Measurements from ENCODE around the gene PRLR. TPM values are rescaled to one million over a fixed set of nuclear protein-coding genes. Genes with fewer than 3 reads are reported as not detected.

The PRLR gene
- total and polyA plus RNA-seq, 2 experiments from 2014 or later, result 0.31 to 2.2 TPM

DNA sequence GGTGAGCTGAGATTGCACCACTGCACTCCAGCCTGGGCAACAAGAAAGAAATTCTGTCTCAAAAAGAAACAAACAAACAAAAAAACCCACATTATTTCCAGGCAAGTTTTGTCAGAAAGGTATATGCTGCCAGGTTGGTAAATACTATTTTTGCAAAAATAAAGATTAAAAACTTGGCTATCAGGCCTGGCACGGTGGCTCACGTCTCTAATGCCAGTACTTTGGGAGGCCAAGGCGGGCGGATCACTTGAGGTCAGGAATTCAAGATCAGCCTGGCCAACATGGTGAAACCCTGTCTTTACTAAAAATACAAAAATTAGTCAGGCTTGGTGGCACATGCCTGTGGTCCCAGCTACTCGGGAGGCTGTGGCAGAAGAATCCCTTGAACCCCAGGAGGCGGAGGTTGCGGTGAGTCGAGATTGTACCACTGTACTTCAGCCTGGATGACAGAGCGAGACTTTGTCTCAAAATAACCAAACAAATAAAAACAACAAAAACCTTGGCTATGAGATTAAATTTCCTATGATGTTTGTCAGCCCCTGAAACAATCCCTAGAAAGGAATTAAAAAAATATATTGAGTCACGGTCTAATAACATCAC, 205.3 kb downstream of the PRLR start:
- H3K4me1 ChIP-seq (ENCODE audit: insufficient read depth), result no peaks in the 10 kb centered on the region
- TF ChIP-seq ZNF331 (CRISPR knock-in tag; IDR thresholded peaks at IDR 0.05; ENCODE audit: low read depth) (no peak), NANOG (IDR thresholded peaks at IDR 0.05; ENCODE audit: borderline replicate concordance) (no peak), CTCF (conservative IDR thresholded peaks at IDR 0.05; ENCODE audit: low read depth in 2 of 2) (no peak), CREB1 (CRISPR knock-in tag; IDR thresholded peaks at IDR 0.05; ENCODE audit: low read depth) (no peak), JUNB (IDR thresholded peaks at IDR 0.05; ENCODE audit: unreplicated experiment) (no peak), ZNF114 (CRISPR knock-in tag; IDR thresholded peaks at IDR 0.05) (no peak), STAT1 (IDR thresholded peaks at IDR 0.05; ENCODE audit: unreplicated experiment) (no peak), EZH2 (IDR thresholded peaks at IDR 0.05; ENCODE audit: low read depth, unreplicated experiment) (no peak), EZH2phosphoT487 (IDR thresholded peaks at IDR 0.05; ENCODE audit: unreplicated experiment) (no peak), ZNF462 (CRISPR knock-in tag; IDR thresholded peaks at IDR 0.05) (no peak), POLR2AphosphoS5 (IDR thresholded peaks at IDR 0.05; ENCODE audit: low read depth) (no peak)
- TF ChIP-seq, protein P1, sequence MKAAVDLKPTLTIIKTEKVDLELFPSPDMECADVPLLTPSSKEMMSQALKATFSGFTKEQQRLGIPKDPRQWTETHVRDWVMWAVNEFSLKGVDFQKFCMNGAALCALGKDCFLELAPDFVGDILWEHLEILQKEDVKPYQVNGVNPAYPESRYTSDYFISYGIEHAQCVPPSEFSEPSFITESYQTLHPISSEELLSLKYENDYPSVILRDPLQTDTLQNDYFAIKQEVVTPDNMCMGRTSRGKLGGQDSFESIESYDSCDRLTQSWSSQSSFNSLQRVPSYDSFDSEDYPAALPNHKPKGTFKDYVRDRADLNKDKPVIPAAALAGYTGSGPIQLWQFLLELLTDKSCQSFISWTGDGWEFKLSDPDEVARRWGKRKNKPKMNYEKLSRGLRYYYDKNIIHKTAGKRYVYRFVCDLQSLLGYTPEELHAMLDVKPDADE (IDR thresholded peaks at IDR 0.05), result no peak
- TF ChIP-seq, protein P2, sequence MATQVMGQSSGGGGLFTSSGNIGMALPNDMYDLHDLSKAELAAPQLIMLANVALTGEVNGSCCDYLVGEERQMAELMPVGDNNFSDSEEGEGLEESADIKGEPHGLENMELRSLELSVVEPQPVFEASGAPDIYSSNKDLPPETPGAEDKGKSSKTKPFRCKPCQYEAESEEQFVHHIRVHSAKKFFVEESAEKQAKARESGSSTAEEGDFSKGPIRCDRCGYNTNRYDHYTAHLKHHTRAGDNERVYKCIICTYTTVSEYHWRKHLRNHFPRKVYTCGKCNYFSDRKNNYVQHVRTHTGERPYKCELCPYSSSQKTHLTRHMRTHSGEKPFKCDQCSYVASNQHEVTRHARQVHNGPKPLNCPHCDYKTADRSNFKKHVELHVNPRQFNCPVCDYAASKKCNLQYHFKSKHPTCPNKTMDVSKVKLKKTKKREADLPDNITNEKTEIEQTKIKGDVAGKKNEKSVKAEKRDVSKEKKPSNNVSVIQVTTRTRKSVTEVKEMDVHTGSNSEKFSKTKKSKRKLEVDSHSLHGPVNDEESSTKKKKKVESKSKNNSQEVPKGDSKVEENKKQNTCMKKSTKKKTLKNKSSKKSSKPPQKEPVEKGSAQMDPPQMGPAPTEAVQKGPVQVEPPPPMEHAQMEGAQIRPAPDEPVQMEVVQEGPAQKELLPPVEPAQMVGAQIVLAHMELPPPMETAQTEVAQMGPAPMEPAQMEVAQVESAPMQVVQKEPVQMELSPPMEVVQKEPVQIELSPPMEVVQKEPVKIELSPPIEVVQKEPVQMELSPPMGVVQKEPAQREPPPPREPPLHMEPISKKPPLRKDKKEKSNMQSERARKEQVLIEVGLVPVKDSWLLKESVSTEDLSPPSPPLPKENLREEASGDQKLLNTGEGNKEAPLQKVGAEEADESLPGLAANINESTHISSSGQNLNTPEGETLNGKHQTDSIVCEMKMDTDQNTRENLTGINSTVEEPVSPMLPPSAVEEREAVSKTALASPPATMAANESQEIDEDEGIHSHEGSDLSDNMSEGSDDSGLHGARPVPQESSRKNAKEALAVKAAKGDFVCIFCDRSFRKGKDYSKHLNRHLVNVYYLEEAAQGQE (IDR thresholded peaks at IDR 0.05; ENCODE audit: unreplicated experiment), result no peak
- no peaks in the 10 kb centered on the region for H3K36me3 ChIP-seq (ENCODE audit: insufficient read depth)
- no peaks in the 10 kb centered on the region for H4K20me1 ChIP-seq (replicated peaks; ENCODE audit: insufficient read depth)
- ATAC-seq (no peak), DNase-seq (ENCODE audit: low spot score) (no peak)
- no peaks in the 10 kb centered on the region; the same call in 1 of the 2 replicates for H3K9me2 ChIP-seq (ENCODE audit: insufficient read depth)
- Mint-ChIP-seq H3K9me3 (no peaks in the 10 kb centered on the region), H3K27me3 (ENCODE audit: insufficient read depth, low read depth, poor library complexity) (no peaks in the 10 kb centered on the region), H3K4me3 (no peak overlapping the region), H3K27ac (no peak overlapping the region), H3K36me3 (ENCODE audit: low read depth) (no peaks in the 10 kb centered on the region), H3K4me1 (no peaks in the 10 kb centered on the region)
- H3K79me2 ChIP-seq (replicated peaks; ENCODE audit: insufficient read depth), result no peaks in the 10 kb centered on the region
- H3K4me2 ChIP-seq, result no peak overlapping the region
- no peaks in the 10 kb centered on the region for H3F3A ChIP-seq (replicated peaks; ENCODE audit: low read depth)
- no peak overlapping the region for H2AFZ ChIP-seq
- no peak overlapping the region for H3K4me3 ChIP-seq
- no peak overlapping the region for H3K27ac ChIP-seq (ENCODE audit: low read depth)
- H3K27me3 ChIP-seq (ENCODE audit: insufficient read depth), result no peaks in the 10 kb centered on the region
